Embryonic facial prominence (tissue), 1 donor: ENCODE measurements around the gene ZNF148.
A peak's percentile ranks its signal among the peaks of the same experiment; 100 is the strongest.
"Not testable (repeated sequence)": the region's sequence is repeated elsewhere in the genome, so short reads cannot be mapped to it uniquely, and the experiment has no call there.

Experiments
- DNase-seq: peaks from one replicate; pipeline ENCODE4 v3.0.0-alpha.2; 2016; ENCODE audit errors: extremely low spot score

The ZNF148 gene, protein sequence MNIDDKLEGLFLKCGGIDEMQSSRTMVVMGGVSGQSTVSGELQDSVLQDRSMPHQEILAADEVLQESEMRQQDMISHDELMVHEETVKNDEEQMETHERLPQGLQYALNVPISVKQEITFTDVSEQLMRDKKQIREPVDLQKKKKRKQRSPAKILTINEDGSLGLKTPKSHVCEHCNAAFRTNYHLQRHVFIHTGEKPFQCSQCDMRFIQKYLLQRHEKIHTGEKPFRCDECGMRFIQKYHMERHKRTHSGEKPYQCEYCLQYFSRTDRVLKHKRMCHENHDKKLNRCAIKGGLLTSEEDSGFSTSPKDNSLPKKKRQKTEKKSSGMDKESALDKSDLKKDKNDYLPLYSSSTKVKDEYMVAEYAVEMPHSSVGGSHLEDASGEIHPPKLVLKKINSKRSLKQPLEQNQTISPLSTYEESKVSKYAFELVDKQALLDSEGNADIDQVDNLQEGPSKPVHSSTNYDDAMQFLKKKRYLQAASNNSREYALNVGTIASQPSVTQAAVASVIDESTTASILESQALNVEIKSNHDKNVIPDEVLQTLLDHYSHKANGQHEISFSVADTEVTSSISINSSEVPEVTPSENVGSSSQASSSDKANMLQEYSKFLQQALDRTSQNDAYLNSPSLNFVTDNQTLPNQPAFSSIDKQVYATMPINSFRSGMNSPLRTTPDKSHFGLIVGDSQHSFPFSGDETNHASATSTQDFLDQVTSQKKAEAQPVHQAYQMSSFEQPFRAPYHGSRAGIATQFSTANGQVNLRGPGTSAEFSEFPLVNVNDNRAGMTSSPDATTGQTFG

DNA sequence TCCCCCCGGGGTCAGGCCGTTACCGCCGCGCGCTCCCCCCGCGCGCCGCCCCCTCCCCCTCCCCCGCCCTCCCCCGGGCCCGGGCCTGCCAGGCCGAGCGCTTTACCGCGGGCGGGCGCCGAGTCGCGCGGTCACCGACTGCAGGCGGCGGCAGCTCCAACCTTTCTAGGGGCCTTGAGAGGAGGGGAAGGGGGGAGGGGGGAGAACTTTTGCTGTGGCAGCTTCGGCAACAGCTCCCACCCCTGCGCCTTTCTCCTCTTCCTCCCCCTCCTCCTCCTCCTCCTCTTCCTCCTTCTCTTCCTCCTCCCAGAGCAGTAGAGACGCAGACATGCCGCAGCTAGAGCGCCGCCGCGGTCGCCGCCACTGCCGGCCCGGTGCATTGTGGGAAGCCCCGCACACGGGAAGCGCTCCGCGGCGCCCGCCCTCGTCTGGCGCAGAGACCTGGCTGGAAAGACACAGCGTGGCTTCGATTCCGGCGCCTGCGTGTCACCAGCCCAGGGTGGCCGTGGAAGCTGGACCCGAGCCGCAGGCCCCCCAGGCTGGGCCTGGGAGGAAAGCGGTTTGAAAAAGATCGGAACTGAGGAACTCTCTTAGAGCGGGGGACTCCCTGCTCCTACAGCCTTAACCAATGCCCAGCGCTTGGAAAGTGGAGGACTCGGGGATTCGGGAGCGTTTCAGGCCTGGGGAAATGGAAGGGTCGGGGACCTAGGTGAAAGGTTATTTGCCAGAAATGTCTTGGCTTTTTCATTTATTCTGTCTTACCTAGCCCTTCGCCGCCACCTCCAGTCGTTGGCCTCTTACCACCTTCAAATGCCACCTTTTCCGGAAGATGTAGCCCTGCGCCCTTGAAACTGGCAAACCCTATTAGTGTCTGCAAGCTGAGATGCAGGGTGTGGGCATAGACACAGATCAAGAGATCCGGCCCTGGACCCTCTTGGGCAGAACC, at the start of gene ZNF148:
Gene ZNF148 (minus strand): TSS at position 330 of the 946 bp plus-strand sequence. CDS start 61,685 bp downstream, outside the sequence.
- peak; percentile 71 for DNase-seq

DNA sequence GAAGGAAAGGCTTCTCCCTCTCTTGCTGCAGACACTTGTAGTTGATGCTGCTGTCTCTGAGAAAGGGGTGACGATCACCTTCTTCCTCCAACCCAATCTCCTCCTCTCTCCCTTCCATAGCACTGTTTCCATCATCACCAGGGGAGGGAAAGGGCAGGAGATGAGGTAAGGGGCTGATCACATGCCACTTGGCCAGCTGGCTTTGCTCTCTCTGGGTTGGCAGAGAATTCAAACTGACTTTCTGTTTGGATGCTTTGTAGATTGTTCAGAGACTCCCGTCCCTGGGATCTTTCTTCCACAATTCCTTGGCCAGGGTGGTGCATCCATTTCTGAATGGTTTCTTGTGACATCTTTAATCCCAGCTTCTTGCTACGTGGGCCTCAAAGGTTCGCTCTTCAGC, 43.2 kb upstream of the ZNF148 start:
- DNase-seq = no peak

DNA sequence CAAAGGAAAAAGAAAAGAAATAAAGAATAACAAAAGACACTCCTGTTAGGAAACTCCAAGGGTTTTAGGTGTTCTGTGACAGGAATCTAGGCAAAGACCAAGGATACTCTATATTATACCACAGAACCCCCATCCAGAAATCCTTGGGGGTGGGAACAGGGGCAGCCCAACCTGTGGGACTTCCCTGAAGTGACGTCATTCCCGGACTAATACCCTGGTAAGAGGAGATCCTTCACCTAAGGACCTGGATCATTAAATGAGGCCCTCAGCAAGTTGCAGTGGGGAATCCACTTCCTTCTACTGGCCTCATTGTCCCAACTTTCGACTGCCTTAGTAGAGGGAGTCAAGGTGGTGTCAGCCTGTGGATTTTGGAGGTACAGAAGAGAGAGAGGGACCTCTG, 41.1 kb upstream of the ZNF148 start:
- DNase-seq = no peak

DNA sequence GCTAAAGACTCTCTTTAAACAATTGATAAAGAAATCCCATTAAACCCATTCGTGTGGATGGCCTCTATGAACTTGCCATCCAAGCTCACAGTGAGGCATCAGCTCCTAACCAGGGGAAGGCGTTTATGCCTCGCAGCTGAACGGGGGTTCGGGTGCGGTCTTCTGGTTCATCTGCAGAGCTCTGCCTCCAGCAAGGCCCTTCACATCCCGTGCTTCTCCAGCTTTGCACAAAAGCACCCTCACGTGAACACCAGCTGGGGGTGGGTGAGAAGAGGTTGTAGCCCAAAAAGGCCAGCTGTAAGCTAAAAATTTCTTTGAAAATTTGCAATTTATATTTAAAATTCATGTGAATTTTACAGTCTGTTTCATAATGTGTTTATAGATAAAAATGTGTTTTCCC, 39.5 kb upstream of the ZNF148 start:
- DNase-seq = no peak

DNA sequence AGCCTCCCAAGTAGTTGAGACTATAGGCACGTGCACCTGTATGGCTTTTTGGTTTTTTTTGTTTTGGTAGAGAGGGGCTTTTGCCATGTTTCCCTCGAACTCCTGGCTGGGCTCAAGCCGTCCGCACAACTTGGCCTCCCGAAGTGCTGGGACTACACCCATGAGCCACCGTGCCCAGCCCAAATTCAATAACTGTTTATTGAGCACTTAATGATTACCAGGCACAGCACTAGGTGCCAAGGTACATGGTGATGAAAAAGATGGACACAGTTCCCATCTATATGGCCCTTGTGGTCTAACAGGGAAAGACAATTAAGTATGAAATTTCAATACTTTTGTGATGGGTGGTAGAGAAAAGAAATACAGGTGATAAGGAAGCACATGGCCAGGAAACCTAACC, 35.8 kb upstream of the ZNF148 start:
- no peak for DNase-seq

DNA sequence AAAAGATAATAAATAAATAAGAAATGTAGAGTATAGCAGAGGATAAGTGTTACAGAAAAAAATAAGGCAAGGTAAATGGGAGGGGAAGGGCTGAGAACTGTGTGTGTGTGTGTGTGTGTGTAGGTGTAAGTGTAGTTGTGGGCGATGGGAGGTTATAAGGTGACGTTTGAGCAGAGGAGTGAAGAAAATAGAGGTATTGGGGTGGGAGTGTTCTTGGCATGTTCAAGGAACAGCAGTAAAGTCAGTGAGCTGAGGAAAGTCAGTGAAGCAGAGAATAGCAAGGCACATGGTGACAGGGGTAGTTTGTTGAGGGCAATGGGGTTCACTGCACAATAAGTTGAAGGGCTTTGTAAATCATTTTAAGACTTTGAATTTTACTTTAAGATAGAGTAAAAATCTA, 30.9 kb upstream of the ZNF148 start:
- DNase-seq = no peak

DNA sequence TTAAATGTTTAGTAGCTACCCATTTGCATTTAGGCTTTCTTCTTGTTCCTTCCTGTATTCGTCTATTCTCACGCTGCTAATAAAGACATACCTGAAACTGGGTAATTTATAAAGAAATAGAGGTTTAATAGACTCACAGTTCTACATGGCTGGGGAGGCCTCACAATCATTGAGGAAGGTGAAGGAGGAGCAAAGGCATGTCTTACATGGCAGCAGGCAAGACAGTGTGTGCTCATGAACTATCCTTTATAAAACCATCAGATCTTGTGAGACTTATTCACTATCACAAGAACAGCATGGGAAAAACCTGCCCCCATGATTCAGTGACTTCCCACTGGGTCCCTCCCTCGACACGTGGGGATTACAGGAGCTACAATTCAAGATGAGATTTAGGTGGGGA, 30.4 kb upstream of the ZNF148 start:
- not testable (repeated sequence) for DNase-seq

DNA sequence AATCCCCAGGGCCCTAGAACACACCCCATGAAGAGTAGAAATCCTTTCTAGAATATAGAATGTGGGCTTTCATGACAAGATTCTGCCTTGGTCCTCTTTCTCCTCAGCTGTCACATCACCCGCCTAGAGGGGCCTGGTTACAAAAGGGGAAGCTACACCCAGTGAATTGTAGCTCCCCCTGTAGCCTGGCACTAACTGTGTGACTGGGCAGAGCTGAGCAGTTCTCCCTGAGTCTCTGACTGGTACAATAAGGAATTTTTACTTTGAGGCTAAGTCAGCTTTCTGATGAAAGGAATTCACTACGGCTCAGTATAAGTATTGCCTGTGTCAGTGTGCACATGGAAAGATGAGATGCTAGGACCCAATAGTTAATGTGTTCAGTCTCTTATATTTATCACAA, 28.7 kb upstream of the ZNF148 start:
- DNase-seq = no peak

DNA sequence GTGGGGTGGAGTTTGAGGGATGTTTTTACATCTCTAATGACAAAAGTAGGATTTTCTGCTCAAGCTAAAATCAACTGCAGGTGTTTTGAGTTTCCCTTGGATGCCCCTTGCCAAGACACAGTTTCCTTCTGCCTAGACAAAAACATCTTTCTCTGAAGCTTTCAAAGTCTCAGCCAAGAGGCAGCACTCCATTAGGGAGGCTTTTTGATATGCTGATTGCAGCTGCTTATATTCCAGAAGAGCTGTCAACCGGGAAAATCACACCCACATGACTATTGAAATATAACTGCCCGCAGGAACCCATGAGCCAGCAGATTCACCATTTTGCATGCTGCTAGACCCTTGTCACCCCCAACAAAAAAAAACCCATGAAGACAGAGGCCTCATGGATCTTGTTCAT, 27.5 kb upstream of the ZNF148 start:
- DNase-seq = no peak

DNA sequence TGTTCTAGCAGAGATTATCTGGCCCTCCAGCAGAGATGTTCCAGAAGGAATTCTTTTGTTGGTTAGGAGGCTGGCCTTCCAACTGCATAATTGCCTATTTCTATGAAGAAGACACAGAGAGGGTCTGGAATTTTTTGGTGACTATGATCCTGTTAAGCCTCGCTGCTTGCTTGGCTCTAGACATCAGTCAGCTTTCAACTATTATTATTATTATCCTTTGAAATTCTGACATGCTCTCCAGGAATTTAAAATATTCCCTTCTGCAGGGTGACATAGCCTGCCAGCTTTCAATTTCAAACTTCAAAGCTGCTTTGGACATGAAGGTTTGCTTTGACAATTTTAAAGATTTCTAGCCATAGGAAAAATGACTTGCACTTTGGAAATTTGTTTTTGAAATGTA, 26.3 kb upstream of the ZNF148 start:
- no peak for DNase-seq

DNA sequence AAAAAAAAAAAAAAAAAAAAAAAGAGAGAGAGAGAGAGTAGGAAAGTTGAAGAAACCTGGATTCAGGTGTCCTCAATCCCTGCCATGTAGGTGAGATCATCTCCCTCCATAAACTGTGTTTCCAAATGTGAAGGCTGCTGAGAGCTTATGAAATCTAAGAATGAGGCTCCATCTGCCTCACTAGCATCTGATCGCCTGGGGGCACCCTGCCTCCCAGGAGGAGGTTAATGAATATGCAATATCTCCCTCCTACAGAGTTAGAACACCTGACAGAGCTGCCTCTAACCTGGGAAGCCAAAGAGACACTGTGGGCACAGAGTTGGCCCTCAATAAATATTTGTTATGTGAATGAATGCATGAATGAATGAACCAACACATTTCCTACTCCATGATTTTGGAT, 23.8 kb upstream of the ZNF148 start:
- DNase-seq = no peak

DNA sequence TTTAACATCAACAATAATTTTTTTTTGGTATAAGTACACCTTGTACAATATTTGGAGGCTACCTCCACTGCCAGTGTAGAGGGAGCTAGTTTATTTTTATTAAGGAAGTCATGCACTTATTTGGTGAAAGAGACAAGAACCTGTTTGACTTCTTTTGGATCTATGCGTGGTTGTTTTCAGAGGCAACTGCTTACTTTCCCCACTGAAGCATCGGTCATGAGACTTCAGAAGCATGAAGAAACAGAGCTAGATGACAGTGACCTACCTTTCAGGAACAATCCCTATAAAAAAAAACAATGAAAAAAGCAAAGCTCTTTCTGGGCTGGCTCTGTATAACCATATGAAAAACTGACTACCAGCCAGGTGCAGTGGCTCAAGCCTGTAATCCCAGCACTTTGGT, 20.0 kb upstream of the ZNF148 start:
- no peak for DNase-seq

DNA sequence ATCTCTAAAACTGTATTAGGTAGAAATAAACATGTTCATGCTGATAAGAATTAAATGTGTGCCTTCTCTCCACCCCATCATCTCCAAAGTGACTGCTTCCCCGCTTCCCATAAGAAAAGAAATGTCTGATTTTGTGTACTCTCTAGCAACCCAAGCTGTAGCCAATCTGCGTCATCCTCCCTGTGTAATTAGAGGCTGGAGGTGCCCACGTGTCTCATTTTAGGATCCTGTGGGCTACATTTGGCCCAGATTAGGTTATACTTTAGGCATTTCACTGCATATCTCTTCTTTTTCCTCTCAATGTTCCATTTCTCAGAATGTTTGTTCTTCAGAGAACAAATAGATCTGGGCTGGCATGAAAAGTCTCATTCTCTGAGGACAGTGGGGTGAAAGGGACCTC, 19.3 kb upstream of the ZNF148 start:
- DNase-seq = no peak

DNA sequence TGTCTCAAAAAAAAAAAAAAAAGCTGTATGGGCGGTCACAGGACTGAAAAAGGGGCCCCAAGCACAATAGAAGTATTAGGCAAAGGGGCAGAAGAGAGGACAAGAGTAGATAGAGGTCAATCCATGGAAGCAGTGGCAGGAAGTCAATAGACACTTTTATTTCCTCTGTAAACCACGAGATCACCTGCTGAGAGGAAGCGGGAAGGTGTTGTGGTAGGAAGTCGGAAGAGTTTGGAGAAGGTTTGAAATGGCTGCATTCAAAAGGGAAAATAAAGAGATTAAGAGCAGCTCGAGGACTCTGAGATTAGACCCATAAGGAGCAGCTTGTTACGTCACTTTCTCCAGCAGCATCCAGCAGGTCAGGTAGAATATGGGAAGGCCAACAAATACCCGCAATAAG, 14.2 kb upstream of the ZNF148 start:
- DNase-seq = no peak

DNA sequence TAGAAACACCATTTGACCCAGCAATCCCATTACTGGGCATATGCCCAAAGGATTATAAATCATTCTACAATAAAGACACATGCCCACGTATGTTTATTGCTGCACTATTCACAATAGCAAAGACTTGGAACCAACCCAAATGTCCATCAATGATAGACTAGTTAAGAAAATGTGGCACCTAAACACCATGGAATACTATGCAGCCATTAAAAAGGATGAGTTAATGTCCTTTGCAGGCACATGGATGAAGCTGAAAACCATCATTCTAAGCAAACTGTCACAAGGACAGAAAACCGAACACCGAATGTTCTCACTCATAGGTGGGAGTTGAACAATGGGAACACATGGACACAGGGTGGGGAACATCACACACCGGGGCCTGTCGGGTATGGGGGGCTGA, 13.2 kb upstream of the ZNF148 start:
- not testable (repeated sequence) for DNase-seq

DNA sequence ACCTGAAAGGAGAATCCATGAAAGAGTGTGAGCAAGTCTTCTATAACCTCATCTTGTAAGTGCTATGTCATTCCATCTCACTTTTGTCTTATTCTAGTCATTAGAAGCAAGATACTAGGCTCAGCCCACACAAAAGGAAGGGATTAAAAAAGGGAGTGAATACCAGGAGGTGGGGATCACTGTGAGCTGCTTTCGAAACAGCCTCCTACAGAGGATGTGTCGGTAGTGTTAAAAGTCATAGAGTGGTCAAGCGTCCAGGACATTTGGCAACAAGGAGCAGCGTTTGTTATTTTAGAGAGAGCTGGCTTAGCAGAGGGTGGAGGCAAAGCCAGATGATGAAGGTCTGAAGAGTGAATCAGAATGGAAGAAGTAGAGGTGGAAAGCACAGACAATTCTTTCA, 11.7 kb upstream of the ZNF148 start:
- DNase-seq = no peak

DNA sequence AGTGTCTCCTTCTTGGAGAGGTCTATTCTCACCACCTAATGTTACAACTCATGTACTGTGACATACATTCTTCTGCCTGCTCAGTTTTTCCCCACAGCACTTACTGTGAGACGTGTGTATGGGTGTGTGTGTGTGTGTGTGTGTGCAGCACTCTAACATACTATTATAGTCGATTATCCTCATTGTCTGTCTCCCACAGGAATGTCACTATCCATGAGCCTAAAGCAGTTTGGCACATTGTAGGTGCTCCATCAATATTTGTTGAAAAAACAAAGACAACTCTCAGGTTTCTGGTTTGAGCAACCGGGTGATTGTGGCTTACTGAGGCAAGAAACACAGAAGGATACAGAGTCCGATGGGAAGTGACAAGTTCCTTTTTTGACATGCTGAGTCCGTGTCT, 8.6 kb upstream of the ZNF148 start:
- DNase-seq = no peak

DNA sequence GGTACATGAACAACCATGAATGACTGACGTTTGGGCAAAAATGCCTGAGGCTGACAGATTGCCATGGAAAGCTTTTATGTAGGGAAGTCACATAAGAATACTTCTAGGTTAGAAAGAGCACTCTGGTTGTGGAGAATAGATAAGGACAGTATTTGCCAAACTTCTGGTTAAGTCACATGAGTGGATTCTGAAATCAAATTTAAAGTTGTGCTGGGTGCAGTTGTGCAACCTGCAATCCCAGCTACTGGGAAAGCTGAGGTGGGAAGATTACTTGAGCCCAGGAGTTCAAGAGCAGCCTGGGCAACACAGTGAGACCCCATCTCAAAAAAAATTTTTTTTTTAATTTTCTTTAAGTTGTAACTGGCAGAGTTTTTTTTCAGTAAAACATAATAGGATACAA, 7.2 kb upstream of the ZNF148 start:
- no peak for DNase-seq

DNA sequence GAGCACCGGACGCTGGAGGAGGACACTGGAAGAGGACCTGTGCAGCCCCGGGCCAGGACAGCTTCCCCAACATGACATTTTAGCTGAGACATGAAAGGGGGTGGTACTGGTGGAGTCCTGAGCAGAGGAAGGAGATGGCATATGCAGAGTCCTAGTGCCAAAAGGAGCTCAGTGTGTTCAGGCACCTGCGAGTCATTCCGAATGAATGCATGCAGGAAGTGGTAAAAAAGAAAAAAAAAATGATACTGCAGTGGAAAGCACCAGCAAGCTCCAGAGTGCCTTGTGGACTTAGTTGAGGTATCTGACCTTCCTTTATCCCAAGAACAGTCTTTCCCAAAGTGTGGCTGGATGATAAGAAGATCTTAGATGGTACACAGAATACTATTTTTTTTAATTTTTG, 6.6 kb upstream of the ZNF148 start:
- DNase-seq = no peak

DNA sequence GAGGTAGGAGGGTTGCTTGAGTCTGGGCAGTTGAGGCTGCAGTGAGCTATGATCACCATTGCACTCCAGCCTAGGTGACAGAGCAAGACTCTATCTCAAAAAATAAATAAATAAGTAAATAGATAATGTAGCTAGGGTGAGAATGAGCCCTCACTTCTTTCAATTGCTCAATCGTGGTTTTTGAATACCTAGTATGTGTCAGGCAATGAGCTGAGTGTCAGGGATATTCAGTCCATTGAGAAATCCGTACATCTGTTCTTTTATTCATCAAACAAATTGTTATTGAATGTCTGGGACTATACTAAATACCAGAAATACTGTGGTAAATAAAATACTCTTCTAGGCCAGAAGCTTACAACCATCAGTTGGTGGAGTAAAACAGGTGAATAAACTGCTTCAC, 6.2 kb upstream of the ZNF148 start:
- DNase-seq = no peak

DNA sequence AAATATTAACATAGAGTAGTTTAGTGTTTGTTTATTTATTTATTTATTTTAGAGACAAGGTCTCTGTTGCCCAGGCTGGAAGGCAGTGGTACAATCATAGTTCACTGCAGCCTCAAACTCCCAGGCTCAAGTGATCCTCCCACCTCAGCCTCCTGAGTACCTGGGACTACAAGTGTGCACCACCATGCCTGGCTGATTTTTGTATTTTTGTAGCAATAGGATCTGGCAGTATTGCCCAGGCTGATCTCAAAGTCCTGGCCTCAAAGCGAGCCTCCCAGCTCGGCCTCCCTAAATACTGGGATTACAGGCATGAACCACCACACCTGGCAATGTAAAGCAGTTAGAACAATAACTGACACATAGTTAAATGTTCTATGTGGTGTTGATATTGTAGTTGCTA, 4.4 kb upstream of the ZNF148 start:
- DNase-seq = no peak

DNA sequence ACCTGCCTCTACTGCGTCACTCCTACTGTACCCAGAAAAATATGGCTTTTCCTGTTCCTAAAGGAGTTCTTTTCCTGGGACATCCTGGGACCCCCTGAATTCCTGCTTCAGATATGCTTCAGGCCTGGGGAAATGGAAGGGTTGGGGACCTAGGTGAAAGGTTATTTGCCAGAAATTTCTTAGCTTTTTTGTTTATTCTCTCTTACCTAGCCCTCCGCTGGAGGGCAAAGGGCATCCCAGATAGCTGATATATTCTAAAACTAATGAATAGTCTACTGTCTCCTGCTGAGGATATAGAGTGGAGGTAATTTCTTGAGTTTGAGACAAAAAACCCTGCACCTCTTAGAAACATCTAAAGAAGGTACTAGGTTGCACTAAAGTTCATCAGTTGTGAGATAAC, 3.6 kb upstream of the ZNF148 start:
- DNase-seq = no peak
